Limb (tissue), 2 donors: ENCODE data around the gene CFDP1.

Source experiments
- DNase-seq, 2 donors: peaks; one replicate each; pipeline ENCODE4 v3.0.0-alpha.2; 2016; ENCODE audit errors: extremely low spot score in 2 of 2

Gene CFDP1

DNA sequence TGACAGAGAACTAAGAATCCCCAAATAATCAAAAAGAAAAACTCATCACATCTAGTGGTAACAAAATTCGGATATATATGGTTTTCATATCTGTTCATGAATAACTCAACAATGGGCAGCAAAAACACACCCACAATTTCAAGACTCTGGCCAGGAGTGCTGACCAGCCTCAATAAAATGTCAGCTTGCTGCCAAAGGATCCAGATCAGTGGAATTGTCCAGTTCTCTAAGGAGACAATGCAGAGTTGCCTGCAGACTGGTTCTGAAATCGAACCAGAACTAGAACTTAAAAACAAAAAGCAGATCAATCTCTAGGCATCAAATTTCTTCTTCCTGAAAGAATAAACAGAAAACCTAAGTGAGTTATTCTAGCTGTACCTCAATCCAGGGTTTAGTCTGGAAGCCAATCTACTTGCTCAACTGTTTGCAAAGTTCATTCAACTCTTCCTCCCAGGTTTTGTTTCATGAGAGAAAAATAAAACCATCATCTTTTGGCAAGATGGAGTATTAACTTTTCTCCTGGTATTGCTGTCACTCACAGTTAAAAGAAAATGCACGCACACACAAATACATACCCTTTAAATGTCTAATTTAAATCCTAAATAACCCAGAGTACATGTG lies 61.0 kb downstream of the CFDP1 start:
- DNase-seq, result no peak

DNA sequence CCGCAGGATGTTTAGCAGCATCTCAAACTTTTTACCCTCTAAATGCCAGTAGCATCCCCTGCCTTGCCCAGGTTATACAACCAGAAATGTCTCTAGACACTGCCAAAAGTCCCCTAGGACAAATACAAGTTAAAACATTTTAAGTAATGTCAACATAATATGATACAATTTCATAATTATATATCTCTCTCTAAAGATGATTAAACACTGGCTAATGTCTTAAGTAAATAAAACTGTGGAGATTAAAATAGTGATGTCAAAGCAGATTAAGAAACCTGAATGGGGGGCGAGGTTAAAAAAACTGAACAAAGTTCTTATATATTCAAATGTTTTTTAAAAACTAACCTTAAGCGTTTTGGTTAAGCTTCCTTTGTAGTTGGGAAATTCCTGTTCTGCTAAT lies 62.1 kb downstream of the CFDP1 start:
- no peak for DNase-seq

DNA sequence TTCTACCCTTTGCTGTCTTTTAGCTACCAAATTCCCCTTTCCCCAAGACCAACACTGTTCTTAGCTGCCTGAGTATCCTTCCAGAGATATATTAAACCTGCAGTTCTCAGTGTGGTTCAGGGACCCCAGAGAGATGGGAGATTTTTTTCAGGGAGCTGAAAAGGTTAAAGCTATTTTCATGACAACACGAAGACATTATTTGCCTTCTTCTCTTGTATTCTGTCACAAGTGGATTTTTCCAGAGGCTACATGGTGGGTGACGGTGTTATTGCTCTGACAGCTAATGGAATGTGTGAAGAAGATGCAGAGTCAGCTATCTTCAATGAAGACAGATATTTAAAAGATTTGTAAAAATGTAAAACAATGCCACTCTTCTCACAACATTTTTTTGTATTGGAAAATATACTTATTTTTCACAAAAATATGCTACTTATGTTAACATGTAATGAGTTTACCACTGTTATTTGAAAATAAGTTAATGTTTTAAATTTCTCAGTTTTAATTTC lies 69.0 kb downstream of the CFDP1 start:
- DNase-seq, result no peak

DNA sequence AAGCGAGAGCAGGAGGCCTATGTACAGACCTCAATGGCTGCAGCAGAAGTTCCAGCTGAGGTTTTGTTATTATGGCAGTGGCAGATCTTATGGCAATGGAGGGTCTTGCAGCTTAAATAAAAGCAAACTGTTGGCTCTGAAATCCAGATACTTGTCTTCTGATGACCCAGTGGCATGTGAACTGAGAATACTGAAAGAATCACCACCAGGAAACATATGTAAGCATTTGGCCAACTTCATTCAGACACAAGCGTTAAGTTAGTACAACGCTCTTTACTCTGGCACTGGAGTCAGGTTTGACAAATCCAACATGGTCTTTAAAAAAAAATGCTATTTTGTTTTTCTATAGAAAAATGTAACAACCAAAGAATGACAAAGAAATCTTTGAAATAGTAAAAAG lies 70.5 kb downstream of the CFDP1 start:
- no peak for DNase-seq

DNA sequence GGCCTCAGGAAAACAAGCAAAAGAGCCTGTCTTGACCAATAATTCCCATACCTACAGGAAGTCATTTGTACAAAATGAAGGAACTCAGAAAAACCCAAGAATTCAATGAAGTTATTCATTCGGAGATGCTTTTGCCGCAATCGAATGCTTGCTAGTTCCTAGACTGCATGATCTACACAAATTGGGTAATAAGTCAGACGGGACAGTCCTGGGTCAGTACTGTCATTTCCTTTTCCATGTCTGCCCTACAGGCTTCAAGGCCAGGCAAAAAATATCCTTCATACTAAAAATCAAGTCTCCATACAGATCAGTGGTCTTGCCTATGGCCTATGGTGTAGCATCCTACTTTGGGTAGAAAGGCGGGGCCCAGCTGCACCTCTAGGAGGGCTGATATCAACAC lies 71.4 kb downstream of the CFDP1 start:
- DNase-seq, result no peak

DNA sequence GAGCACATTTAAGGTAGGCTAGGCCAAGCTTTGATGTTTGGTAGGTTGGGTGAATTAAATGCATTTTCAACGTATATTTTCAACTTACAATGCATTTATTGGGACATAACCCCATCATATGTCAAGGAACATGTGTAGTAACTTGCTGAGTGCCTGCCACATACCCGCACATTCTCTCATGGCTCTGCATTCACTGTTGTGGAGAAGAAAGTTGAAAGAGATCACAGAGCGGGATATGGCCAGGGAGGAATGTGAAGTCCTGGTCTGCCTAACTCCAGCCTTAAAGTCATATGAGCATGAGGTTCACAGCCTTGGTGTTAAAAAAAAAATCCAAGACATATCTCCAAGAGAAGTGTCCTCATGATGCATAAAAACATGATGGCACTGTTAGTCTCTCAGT lies 79.1 kb downstream of the CFDP1 start:
- no peak for DNase-seq

DNA sequence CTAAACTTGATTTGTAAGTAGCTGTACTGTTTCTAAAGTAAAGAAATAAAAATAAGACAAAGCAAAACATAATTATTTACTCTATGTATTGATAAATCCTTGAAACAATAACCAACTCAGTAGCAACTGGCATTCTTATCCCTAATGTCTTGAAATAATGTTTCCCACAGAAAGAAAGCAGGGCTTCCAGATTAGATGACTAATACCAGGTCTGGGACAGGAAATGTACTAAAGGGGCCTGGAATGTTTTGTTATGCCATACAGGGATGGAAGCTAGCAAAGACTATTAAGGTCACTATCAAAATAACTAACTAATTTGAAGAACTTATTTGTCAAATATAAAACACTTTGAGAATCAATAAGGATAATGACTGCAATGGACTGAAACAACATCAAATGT lies 82.1 kb downstream of the CFDP1 start:
- DNase-seq, result no peak

DNA sequence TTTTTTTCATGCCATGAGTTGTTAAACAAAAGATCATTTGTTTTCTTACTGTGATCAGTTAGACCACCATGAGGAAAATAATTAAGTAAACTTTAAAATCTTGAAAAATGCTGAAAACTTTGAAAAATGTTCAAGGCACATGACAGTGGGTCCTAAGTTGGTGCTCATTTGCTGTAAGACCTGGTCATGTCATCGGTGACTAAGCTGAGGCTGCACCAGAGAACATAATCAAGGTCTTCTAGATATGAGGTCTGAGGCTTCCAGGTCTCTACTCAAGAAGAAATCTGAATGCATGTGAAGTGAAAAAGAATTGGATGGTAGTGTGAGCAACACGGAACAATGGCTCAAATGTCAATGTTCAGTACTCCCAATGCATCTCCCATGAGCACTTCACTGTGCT lies 87.6 kb downstream of the CFDP1 start:
- DNase-seq, result no peak

DNA sequence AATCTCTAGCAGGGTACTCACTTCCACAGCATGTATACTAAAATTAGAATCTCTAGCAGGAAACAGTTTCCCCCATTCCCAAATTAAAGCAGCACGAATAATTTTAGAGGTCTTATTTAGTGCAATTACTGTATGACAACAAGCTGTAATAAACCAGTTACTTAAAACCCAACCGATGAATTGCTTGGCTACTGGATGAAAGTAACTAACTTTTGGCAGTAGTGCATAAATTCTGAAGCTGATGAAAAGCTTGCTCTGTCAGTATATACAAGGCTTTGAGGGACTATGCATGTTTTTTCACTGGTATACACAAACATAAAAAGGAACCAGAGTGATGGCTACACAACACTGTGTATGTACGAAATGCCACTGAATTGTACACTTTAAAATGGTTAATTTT lies 89.4 kb downstream of the CFDP1 start:
- DNase-seq, result no peak

DNA sequence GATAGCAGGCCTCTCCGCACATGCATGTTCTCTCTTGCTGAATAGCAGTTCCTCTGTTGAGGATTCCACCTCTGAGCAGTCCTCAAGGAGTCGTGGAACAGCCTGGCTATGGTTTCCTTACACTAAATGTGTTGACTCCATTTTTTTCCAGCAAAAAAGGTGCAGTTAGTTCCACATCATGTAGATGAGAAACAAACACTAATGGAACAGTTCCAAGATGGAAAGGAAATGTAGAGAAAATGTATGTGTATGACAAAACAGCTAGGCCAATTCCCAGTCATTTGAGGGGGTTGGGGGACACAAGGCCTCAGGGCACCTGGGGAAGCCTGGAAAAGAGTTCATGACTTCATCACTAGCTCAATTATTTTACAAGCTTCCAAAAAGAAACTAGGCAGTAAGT lies 90.0 kb downstream of the CFDP1 start:
- peak in 1 of 2 donors; percentile 43 for DNase-seq

DNA sequence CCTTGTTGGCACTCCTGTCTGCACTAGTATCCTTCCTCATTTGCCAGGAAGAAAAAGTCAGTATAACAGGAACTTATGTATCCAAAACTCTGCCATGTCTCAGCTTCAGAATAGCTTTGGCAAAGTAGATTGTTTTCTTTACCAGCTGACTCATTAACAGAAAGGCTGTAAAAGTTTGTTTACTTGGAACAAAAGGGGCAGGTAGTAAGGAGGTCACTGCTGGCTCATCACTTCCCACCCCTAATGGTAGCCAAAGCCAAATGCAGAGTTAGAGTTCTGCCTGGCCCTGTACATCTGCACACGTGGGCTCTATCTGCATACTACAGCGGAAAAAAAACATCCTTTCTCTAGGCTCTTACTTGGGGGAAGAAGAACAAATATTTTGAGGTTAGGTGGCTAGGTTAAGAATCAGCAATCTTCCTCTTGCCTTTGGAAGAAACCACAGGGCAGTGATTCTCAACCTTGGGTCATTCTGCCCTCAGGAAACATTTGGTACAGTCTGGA lies 90.9 kb downstream of the CFDP1 start:
- DNase-seq, result no peak

DNA sequence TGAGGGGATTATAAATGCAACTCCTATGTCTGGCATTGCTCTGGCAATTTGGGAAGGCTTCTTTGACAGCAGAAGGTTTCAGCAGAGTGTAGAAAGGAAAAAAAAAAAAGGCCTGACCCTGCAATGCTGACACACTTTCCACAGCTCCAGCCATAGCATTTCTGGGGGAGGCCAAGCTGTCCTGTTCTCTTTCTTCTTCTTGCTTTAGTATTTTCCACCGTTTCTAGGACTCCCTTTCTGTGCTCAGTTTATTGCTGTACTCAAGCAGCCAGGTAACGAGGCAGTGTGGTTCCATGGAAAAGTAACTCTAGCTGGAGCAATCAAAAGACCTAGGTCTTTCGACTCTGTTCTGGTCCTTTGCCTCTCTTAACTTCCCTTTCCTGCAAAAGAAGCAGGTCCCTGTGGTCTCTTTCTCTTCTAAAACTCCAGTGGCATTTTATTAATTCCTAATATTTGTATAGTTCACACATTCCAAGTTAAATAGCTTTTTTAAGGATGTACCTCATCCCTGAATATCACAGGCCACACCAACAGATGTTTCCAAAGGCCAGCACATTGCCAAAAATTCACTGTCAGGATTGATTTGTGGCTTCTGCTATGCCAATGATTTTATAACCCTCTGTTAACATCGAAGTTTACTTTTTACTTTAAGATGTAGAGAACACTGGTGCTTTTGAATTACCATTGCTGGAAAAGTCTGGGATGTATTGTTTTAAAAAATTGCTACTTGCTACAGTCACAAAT lies 91.6 kb downstream of the CFDP1 start:
- no peak for DNase-seq

DNA sequence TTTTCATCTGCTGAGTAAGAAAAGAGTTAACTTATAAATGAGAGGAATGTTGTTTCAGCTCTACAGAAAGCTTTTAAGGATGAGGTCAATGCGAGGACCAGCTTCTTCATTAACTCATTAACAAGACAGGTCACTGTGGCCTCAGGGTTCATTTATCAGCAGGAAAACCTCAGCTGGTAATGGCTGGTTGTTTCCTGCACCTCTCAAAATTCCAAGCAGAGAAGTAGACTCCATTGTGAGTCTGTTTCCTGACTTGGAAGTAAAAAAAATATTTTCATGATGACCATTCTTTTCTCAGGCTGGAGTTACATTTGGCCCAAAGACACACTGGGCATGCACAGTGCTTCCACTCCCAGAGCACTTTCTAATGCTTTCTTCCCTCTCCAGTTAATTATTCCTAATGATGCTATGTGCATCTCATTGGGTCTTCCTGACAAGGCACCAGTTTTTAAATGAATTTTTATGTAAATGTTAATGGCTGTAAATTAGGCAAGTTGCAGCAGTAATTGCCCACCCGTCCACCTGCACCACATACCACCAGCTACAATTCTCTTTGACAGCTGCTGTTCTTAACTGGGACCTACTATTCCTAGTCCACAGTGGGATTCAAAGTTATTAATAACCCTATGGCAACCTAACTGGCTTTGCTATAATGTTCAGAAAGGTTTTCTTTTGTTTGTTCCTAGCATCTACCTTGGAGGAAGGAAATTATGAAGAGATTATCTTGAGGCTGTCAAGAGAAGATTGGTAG lies 92.4 kb downstream of the CFDP1 start:
- no peak for DNase-seq

DNA sequence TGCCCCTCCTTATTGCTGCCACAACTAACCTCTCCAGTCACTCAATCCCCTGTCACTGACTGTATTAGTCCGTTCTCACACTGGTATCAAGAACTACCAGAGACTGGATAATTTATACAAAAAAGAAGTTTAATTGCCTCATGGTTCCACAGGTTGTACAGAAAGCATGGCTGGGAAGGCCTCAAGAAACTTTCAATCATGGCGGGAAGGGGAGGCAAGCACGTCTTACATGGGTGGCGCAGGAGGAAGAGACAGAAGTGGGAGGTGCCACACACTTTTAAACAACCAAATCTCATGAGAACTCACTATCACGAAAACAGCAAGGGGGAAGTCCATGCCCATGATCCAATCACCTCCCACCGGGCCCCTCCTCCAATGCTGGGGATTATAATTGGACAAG lies 95.9 kb downstream of the CFDP1 start:
- no peak for DNase-seq

DNA sequence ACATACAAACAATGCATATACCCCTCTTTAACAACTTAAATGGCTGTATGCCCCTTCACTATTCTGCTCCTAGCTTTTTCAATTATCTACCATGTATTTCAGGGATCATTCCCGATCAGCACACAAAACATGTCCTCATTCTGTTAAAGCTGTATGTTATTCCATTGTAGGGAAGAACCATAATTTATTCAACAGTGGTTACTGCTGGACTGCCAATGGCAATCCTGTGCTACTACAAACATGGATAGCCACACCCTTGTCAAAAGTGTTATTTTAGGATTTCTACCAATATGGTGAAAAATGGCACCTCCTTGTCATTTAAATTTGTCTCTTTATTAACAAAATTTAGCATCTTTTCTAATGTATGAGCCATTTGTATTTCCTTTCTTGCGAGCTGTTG lies 96.8 kb downstream of the CFDP1 start:
- no peak for DNase-seq

DNA sequence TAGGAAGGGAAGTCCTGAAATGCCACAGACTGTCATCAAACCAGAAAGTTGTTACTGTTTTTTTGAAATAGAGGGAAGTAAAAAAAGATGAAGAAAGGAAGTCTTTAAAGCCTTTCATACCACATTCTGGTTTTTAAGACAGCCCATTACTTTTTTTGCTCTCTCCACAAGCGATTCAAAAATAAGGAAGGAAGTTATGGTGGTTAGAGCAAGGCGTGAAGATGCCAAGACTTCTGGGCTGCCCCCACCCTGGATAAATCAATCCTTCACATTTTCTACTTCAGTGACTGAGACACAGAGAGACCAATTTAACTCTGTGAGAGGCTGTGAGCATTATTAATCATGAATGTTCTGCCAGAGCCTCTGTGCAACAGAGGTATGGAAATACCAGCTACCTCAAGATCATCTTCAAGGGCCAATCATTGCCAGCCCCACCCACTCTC lies 99.6 kb downstream of the CFDP1 start:
- DNase-seq, result no peak

DNA sequence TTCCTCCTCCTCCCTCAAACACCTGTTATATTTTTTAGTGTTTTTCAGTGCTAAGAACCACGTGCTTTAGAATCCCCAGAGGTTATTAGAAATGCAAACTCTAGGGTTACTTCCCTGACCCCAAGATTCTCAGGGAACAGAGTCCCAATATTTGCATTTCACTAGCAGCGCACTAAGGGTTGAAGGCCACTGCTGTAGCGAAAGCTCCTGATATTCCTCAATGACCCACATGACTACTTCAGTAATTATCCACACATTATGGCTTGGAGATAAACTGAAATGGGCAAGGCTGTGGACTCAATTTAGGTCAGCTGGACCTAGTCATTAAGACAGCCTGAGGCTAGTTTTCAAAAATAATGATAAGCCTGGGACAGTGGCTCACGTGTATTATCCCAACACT lies 103.4 kb downstream of the CFDP1 start:
- DNase-seq, result no peak

DNA sequence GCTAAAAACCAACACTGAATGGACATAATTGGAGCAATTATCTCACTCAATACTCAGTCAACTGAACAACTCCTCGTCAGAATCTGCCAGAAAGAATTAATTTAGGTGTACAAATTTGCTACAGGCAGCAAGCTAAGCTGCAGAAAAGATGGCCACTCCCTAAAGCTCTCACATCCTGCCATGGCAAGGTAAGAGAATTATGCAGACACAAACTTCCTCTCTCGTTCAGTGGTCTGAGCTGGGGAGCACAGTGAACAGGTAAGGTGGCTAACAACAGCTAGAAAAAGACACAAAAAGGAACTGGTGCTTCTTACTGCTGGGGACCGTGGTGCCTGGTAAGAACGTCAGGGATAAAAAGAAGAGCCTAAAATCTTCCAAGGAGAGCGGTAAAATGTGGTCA lies 107.0 kb downstream of the CFDP1 start:
- no peak for DNase-seq

DNA sequence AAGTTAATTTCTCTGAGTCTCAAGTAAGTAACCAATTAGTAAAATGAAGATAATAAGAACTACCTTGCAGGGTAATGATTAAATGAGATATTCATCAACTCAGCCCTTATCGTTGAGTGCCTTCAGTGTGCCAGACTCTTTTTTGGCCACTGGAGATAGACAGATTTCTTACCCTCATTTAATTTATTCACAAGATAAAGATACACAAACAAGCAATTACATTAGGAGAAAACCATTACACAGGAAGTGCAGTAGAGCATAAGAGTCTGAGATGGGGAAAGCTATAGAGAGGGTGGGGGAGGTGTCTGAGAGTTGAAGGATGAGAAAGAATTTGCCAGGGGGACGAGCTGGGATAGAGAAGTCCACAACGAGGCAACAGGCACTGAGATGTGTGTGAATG lies 109.4 kb downstream of the CFDP1 start:
- DNase-seq, result no peak

DNA sequence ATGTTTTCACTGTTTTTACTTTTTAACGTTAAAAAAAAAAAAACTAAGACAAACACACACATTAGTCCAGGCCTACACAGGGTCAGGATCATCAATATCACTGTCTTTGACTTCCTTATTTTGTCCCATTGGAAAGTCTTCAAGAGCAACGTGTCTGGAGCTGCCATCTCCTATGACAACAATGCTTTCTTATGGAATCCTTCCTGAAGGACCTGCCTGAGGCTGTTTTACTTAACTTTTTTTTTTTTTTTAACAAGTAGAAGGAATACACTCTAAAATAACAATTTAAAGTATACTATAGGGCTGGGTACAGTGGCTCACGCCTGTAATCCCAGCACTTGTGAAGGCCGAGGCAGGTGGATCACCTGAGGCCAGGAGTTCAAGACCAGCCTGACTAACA lies 110.1 kb downstream of the CFDP1 start:
- DNase-seq, result no peak

DNA sequence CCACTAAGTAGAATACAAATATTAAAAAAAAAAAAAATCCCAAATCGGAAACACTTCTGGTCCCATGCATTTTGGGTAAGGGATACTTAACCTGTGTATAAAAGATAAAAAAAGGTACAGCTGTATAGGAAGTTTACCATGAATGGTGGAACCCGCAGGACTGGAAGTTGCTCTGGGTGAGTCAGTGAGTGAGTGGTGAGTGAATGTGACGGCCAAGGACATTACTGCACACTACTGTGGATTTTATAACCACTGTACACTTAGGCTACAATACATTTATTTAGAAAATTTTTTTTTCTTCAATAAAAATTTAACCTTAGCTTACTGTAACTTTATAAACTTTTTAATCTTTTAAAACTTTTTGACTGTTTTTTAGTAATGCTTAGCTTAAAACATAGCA lies 110.6 kb downstream of the CFDP1 start:
- no peak for DNase-seq

DNA sequence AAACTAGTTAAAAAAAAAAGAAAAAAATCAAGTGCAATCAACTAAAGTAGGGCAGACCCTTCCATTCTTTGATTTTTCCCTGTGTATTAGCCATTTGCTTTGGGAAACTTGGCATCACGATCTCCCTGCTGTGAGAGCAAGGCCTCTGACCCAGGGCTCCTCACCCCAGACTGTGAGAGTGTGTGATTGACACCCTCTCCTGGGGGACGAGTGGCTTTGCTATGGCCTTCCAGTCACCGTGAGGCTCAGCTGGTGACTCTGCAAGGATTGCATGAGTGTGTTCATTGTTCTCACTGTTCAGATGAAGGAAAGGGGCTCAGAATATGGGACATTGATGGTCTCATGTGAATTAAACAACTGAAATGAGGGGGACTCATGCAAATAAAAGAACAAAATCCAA lies 112.9 kb downstream of the CFDP1 start:
- no peak for DNase-seq
